Activated naive CD8-positive, alpha-beta T cell treated with anti-CD3 and anti-CD28 coated beads, Interleukin-2, amount 10 ng/mL, durations not matched to agents 7 days and 5 days (primary cell): ENCODE data around the gene GJD3. TPM values are rescaled to one million over a fixed set of nuclear protein-coding genes. Genes with fewer than 3 reads are reported as not detected.

Source experiments
- ATAC-seq: fragments of 150-1000 bp; cut with Tn5 transposase; one replicate; pipeline ENCODE4 v1.10.0; 2021; ENCODE audit warnings: low read depth, moderate library complexity
- POLR2A ChIA-PET: fragments of 350-600 bp; sonication (Branson Sonifier 250); formaldehyde crosslinking; loops from one replicate; lab custom pipeline; 2021; ENCODE audit warnings: antibody characterized with exemption; lab: Charles Lee
- DNase-seq: peaks from one replicate; pipeline ENCODE4 v3.0.0; 2021
- H3K27ac Mint-ChIP-seq: one replicate; pipeline ENCODE4 v1.8.0; 2022; ENCODE audit warnings: mild to moderate bottlenecking, mixed read lengths
- H3K27me3 Mint-ChIP-seq: one replicate; pipeline ENCODE4 v1.8.0; 2022; ENCODE audit warnings: mild to moderate bottlenecking, moderate library complexity, mixed read lengths
- H3K36me3 Mint-ChIP-seq: one replicate; pipeline ENCODE4 v1.8.0; 2021; ENCODE audit warnings: mild to moderate bottlenecking, mixed read lengths
- H3K4me1 Mint-ChIP-seq: one replicate; pipeline ENCODE4 v1.8.0; 2021; ENCODE audit warnings: mixed read lengths
- H3K4me3 Mint-ChIP-seq: one replicate; pipeline ENCODE4 v1.8.0; 2022; ENCODE audit warnings: mild to moderate bottlenecking, moderate library complexity, mixed read lengths
- H3K9me3 Mint-ChIP-seq: one replicate; pipeline ENCODE4 v1.8.0; 2021; ENCODE audit warnings: mixed read lengths
- total RNA-seq, 2 experiments: library from RNA; stranded (reverse); gene quantifications; one replicate each; pipeline ENCODE4 v1.2.3, GENCODE V29; 2021

The GJD3 gene
- total RNA-seq, 2 experiments from 2014 or later = 0.48 TPM; not detected in 1

- POLR2A ChIA-PET = interaction anchor here (0.7 to 1.6 kb wide), 4 partner anchors 20 to 167 kb away, joined by 3 to 5 read pairs (median 4); partner anchors contain the start of gene TOP2A
- Mint-ChIP-seq H3K4me1 (peaks cover 19% of the 10 kb centered on the region), H3K27me3 (peaks cover 15% of the 10 kb centered on the region), H3K36me3 (no peaks in the 10 kb centered on the region), H3K4me3 (peak overlapping the region; percentile 49), H3K9me3 (no peaks in the 10 kb centered on the region), H3K27ac (no peak overlapping the region)
- no peak for ATAC-seq
- peak; percentile 18 for DNase-seq
Observed at GRCh38 chr17:40364906-40365305, 369 bp upstream of the GJD3 start.

- Mint-ChIP-seq H3K36me3 (no peaks in the 10 kb centered on the region), H3K4me3 (peak overlapping the region; percentile 81), H3K4me1 (peaks cover 22% of the 10 kb centered on the region), H3K27me3 (peaks cover 15% of the 10 kb centered on the region), H3K9me3 (no peaks in the 10 kb centered on the region), H3K27ac (no peak overlapping the region)
- DNase-seq = peak; percentile 69
- POLR2A ChIA-PET = interaction anchor here (0.8 to 3.6 kb wide), 14 partner anchors 56 to 252 kb away, joined by 3 to 17 read pairs (median 4); no protein-coding TSS in a partner anchor
- peak; percentile 40 for ATAC-seq
Observed at GRCh38 chr17:40363111-40363827, 1.3 kb downstream of the GJD3 start.

DNA sequence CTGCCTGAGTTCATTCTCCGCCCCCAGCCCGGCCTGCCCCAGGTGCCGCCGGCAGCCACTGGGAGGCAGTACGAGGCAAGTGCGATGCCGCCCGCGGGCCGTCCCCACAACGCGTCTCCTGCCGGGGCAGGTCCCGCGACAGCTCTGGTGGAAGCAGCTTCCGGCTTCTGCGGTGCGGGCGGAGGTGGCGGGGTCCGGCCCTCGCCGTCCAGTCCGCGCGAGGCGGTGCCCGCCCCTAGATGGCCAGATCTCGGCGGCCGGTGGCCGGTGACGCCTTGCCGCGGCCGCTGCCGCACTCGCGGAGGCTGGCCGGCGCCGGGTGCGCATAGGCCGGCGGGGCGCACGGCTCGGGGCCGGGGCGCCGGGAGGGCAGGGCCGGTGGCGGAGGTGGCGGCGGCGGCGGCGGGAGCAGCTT is 1.8 kb downstream of the GJD3 start:
- H3K9me3 Mint-ChIP-seq = no peaks in the 10 kb centered on the region
- H3K36me3 Mint-ChIP-seq = no peaks in the 10 kb centered on the region
- DNase-seq (peak; percentile 91), ATAC-seq (peak; percentile 90)
- H3K27me3 Mint-ChIP-seq = peaks cover 15% of the 10 kb centered on the region
- peak overlapping the region; percentile 55 for H3K27ac Mint-ChIP-seq
- POLR2A ChIA-PET = interaction anchor here (0.5 to 3.6 kb wide), 17 partner anchors 17 to 252 kb away, joined by 3 to 17 read pairs (median 4); partner anchors contain the start of genes CASC3 and TOP2A
- H3K4me3 Mint-ChIP-seq = peak overlapping the region; percentile 80
- peaks cover 24% of the 10 kb centered on the region for H3K4me1 Mint-ChIP-seq

DNA sequence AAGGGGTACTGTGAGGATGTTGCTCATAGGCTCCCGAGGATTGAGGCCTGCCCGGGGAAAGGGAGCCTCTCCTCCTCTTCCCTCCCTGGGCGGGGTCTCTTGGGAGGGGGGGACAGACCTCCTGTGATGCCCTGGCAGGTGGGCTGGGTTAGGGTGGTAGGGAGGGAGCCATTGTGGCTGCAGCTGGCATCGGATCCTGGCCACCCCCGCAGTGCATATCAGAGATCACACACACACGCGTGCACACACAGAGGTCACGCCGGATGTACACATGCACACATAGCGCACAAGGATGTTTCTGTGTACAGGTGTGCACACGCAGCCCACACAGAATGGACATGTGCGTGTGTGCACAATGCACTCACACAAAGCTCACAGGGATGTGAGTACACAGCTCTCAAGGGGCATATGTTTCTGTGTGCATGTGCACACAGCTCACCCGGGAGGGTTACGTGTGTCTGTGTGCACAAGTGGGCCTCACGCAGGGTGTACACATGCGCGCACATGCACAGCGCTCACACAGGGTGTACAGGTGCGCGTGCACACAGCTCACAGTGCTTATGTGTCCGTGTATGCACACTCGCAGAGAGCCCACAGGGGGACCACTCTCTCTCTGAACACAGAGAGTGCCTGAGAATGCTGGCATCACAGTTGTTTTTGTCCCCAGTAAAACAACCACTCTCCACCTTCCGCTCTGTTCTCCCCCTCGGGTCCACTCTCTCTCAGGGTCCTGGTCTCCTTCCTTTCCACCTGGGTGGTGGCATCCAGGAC is 2.4 kb downstream of the GJD3 start:
- peak; percentile 13 for ATAC-seq
- POLR2A ChIA-PET = interaction anchor here (0.5 to 3.6 kb wide), 15 partner anchors 17 to 253 kb away, joined by 3 to 17 read pairs (median 4); partner anchors contain the start of genes CASC3 and TOP2A
- H3K4me1 Mint-ChIP-seq = peaks cover 24% of the 10 kb centered on the region
- peak overlapping the region; percentile 55 for H3K27ac Mint-ChIP-seq
- no peak for DNase-seq
- H3K36me3 Mint-ChIP-seq = no peaks in the 10 kb centered on the region
- peak overlapping the region; percentile 80 for H3K4me3 Mint-ChIP-seq
- peaks cover 15% of the 10 kb centered on the region for H3K27me3 Mint-ChIP-seq
- no peaks in the 10 kb centered on the region for H3K9me3 Mint-ChIP-seq

- POLR2A ChIA-PET = interaction anchor here (1.2 to 3.6 kb wide), 5 partner anchors 16 to 180 kb away, joined by 3 to 17 read pairs (median 5); no protein-coding TSS in a partner anchor
- Mint-ChIP-seq H3K4me1 (peaks cover 22% of the 10 kb centered on the region), H3K27ac (no peak overlapping the region), H3K4me3 (peak overlapping the region; percentile 22), H3K36me3 (no peaks in the 10 kb centered on the region), H3K9me3 (no peaks in the 10 kb centered on the region), H3K27me3 (peaks cover 15% of the 10 kb centered on the region)
- ATAC-seq (no peak), DNase-seq (peak; percentile 28)
Observed at GRCh38 chr17:40361063-40361924, 3.2 kb downstream of the GJD3 start.

DNA sequence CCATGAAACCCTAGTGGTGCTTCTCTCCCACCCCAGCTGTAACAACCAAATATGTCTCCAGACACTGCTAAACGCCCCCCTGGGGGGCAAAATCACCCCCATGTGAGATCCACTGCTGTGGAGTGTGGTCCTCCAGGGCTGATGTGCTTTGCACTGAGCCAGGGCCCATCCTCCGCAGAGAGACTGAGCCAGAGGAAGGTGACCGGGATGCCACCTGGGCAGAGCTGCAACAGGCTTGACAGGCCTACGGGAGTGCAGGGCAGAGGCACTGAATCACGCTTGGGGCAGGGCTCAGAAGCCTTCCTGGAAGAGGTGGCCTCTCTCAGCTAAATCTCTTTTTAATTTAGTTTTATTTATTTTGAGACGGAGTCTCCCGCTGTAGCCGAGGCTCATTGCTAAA is 4.4 kb downstream of the GJD3 start:
- Mint-ChIP-seq H3K27me3 (peaks cover 15% of the 10 kb centered on the region), H3K9me3 (no peaks in the 10 kb centered on the region), H3K36me3 (peaks cover 2% of the 10 kb centered on the region), H3K4me3 (no peak overlapping the region), H3K4me1 (peaks cover 22% of the 10 kb centered on the region), H3K27ac (no peak overlapping the region)
- POLR2A ChIA-PET = interaction anchor here (1.3 kb wide), 2 partner anchors 173 to 181 kb away, joined by 3 to 5 read pairs; no protein-coding TSS in a partner anchor
- ATAC-seq = no peak
- no peak for DNase-seq

DNA sequence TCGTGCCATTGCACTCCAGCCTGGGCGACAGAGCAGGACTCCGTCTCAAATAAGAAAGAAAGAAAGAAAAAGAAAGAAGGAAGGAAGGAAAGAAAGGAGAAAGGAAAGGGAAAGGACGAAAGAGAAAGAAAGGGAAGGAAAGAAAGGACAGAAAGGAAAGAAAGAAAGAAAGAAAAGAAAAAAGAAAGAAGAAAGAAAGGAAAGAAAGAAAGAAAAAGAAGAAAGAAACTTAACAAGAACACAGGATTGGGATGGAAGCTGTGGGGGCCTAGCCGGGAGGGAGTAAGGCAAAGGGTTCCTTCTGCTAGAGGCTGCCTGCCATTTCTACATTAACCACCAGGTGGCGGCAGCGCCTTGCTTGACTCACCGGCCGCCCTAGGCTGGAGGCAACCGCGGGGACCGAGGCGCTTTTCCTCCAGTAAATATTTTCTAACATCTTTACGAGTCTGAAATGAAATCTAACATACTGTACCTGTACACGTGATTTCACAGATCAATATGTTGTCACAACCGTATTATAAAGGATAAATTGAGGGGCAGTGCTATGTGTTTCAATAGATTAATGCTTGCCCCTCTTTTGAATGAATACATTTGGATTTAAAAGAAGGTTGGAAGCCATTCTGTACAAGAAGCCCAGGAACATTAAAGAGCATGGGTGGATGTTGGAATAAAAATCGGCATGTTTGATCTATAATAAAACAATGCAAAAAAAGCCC is 6.1 kb downstream of the GJD3 start:
- Mint-ChIP-seq H3K4me3 (no peak overlapping the region), H3K9me3 (no peaks in the 10 kb centered on the region), H3K36me3 (peaks cover 4% of the 10 kb centered on the region), H3K27ac (no peak overlapping the region), H3K4me1 (peaks cover 17% of the 10 kb centered on the region), H3K27me3 (peaks cover 15% of the 10 kb centered on the region)
- POLR2A ChIA-PET = interaction anchor here (0.7 to 1.2 kb wide), 4 partner anchors 117 to 196 kb away, joined by 3 to 4 read pairs (median 4); no protein-coding TSS in a partner anchor
- DNase-seq = peak; percentile 91
- peak; percentile 47 for ATAC-seq

DNA sequence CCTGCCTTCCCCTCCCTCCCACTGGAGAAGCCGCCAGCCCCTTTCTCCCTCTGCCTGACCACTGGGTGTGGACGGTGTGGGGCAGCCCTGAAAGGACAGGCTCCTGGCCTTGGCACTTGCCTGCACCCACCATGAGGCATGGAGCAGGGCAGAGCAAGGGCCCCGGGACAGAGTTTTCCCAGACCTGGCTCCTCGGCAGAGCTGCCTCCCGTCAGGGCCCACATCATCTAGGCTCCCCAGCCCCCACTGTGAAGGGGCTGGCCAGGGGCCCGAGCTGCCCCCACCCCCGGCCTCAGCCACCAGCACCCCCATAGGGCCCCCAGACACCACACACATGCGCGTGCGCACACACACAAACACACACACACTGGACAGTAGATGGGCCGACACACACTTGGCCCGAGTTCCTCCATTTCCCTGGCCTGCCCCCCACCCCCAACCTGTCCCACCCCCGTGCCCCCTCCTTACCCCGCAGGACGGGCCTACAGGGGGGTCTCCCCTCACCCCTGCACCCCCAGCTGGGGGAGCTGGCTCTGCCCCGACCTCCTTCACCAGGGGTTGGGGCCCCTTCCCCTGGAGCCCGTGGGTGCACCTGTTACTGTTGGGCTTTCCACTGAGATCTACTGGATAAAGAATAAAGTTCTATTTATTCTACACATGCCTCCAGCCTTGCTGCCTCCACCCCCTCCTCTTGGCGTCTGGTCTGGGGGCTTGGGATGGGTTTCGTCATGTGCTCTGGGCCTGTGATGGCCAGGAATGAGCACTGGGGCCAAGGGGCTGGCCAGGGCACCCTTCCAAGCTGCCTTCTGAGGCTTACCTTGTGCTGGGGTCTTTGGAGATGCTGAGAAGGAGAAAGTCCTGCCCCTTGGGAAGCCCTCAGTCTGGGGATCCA is 7.3 kb downstream of the GJD3 start:
- DNase-seq = no peak
- no peaks in the 10 kb centered on the region for H3K9me3 Mint-ChIP-seq
- H3K4me3 Mint-ChIP-seq = no peak overlapping the region
- H3K27ac Mint-ChIP-seq = peak overlapping the region; percentile 24
- POLR2A ChIA-PET = interaction anchor here (1.1 to 2.7 kb wide), 3 partner anchors 69 to 198 kb away, joined by 4 to 7 read pairs (median 4); partner anchors contain the start of gene CDC6
- peaks cover 14% of the 10 kb centered on the region for H3K27me3 Mint-ChIP-seq
- peaks cover 8% of the 10 kb centered on the region for H3K36me3 Mint-ChIP-seq
- ATAC-seq = no peak
- H3K4me1 Mint-ChIP-seq = peaks cover 22% of the 10 kb centered on the region

- DNase-seq (peak; percentile 32), ATAC-seq (no peak)
- Mint-ChIP-seq H3K36me3 (peaks cover 9% of the 10 kb centered on the region), H3K27me3 (peaks cover 10% of the 10 kb centered on the region), H3K27ac (no peak overlapping the region), H3K9me3 (no peaks in the 10 kb centered on the region), H3K4me1 (peaks cover 17% of the 10 kb centered on the region), H3K4me3 (no peak overlapping the region)
- POLR2A ChIA-PET = interaction anchor here (2.7 kb wide), 1 partner anchor 68 kb away, joined by 7 read pairs; the partner anchor contains the start of gene CDC6
Observed at GRCh38 chr17:40355804-40356758, 8.5 kb downstream of the GJD3 start.

DNA sequence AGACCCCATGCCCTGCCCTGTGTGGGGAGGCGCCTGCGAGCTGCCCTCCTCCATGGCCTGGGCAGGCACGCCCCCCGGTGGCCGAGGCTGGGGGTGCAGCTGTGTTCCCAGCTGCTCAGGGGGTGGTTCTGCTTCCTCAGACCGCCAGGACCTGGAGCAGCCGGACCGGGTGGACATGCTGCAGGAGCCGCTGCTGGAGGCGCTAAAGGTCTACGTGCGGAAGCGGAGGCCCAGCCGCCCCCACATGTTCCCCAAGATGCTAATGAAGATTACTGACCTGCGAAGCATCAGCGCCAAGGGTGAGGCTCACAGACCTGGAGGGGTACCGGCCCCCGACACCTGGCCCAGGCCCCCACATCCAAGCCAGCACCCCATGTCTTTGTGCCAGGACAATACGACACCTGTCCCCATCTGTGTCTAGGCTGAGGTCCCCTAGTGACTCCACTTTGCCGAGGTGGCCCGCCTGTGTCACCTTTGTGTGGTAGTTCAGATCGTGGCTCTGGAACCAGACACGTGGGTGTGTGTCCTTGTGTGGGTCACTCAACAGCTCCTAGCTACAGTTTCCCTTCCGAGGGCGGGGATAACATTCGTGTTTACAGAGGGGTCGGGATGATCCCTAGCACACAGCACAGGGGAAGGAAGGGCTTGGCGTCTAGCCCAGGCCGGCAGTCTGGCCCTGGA is 9.3 kb downstream of the GJD3 start:
- Mint-ChIP-seq H3K4me1 (peaks cover 18% of the 10 kb centered on the region), H3K9me3 (no peaks in the 10 kb centered on the region), H3K4me3 (no peak overlapping the region), H3K27ac (no peak overlapping the region), H3K36me3 (peaks cover 9% of the 10 kb centered on the region), H3K27me3 (peaks cover 4% of the 10 kb centered on the region)
- ATAC-seq (peak; percentile 66), DNase-seq (peak; percentile 90)
- POLR2A ChIA-PET = interaction anchor here (0.6 to 2.7 kb wide), 10 partner anchors 32 to 178 kb away, joined by 3 to 9 read pairs (median 4); partner anchors contain the start of gene CDC6
